Mucosa of descending colon (tissue), 3 donors: ENCODE data around the gene PCMTD2. TPM values are rescaled to one million over a fixed set of nuclear protein-coding genes. Genes with fewer than 3 reads are reported as not detected.

Experiments used
- ATAC-seq: fragments of 200-7000 bp; cut with Tn5 transposase; one replicate; pipeline ENCODE4 v1.9.1; 2020; ENCODE audit warnings: mild to moderate bottlenecking, moderate library complexity
- DNase-seq, 3 donors: peaks; one replicate each; pipeline ENCODE4 v3.0.0-alpha.2; 2020
- H3K36me3 ChIP-seq: fragments of 200-600 bp; one replicate; pipeline ENCODE4 v1.8.0; 2021; ENCODE audit warnings: low read depth, mild to moderate bottlenecking
- H3K4me1 ChIP-seq: fragments of 200-600 bp; one replicate; pipeline ENCODE4 v1.8.0; 2021; ENCODE audit warnings: low read depth, mild to moderate bottlenecking
- H3K4me3 ChIP-seq: fragments of 200-600 bp; one replicate; pipeline ENCODE4 v1.8.0; 2021; ENCODE audit warnings: mild to moderate bottlenecking
- H3K9me3 ChIP-seq: fragments of 200-600 bp; one replicate; pipeline ENCODE4 v1.8.0; 2021; ENCODE audit warnings: mild to moderate bottlenecking
- CTCF ChIP-seq: fragments of 200-600 bp; IDR thresholded peaks from one replicate; pipeline ENCODE4 v1.8.0; 2022; ENCODE audit warnings: antibody characterized with exemption, mild to moderate bottlenecking
- intact Hi-C, 2 donors: fragments of 100-400 bp; cut with DNase I in 1 of 2; cut with micrococcal nuclease in 1 of 2; formaldehyde crosslinking; loops; one replicate each; pipeline versions ENCODE4 v1.11.0 to v1.11.1; 2022; cut with DNase I, micrococcal nuclease
- total RNA-seq, 3 donors: library from RNA; stranded (reverse); fragmentation: NEBNext Ultra II Directional in 2 of 3; extraction: Animal tissue kit (Norgen Biotek cat#: 25700) in 2 of 3; gene quantifications; one replicate each; pipeline versions ENCODE4 v1.2.1 to v1.2.4, GENCODE V29; 2021 to 2023
- donor health status: DM: no; HTN: no; CAD: no; lungs with moderate emphysema.
- donor health status: DM: no; HTN: no; CAD: no.
- donor health status: DM: no; HTN: yes; CAD: no.

Gene PCMTD2
- total RNA-seq, 3 donors from 2014 or later, result 31.1 to 47.4 (median 34.9) TPM

GRCh38 chr20:64211874-64212658, 43.5 kb upstream of the PCMTD2 start:
- no peaks in the 10 kb centered on the region for H3K9me3 ChIP-seq
- H3K36me3 ChIP-seq, result no peaks in the 10 kb centered on the region
- intact Hi-C loops, result no loop called here
- H3K4me3 ChIP-seq, result no peak overlapping the region
- no peaks in the 10 kb centered on the region for H3K4me1 ChIP-seq
- ATAC-seq, result no peak
- no peak for TF ChIP-seq CTCF
- DNase-seq, result no peak

GRCh38 chr20:64212755-64213154, 42.8 kb upstream of the PCMTD2 start:
- no peaks in the 10 kb centered on the region for H3K4me1 ChIP-seq
- H3K9me3 ChIP-seq, result no peaks in the 10 kb centered on the region
- no peak for ATAC-seq
- intact Hi-C loops, result no loop called here
- no peak for DNase-seq
- no peaks in the 10 kb centered on the region for H3K36me3 ChIP-seq
- H3K4me3 ChIP-seq, result no peak overlapping the region
- no peak for TF ChIP-seq CTCF

GRCh38 chr20:64214113-64214512, 41.4 kb upstream of the PCMTD2 start:
- Histone ChIP-seq H3K36me3 (no peaks in the 10 kb centered on the region), H3K4me3 (no peak overlapping the region), H3K4me1 (no peaks in the 10 kb centered on the region), H3K9me3 (no peaks in the 10 kb centered on the region)
- intact Hi-C loops, result no loop called here
- DNase-seq (no peak), ATAC-seq (no peak)
- TF ChIP-seq CTCF, result no peak

GRCh38 chr20:64214952-64215351, 40.6 kb upstream of the PCMTD2 start:
- ATAC-seq, result no peak
- no peak for TF ChIP-seq CTCF
- Histone ChIP-seq H3K4me1 (no peaks in the 10 kb centered on the region), H3K36me3 (no peaks in the 10 kb centered on the region), H3K4me3 (no peak overlapping the region), H3K9me3 (no peaks in the 10 kb centered on the region)
- no peak for DNase-seq
- intact Hi-C loops, result no loop called here

GRCh38 chr20:64216036-64216435, 39.5 kb upstream of the PCMTD2 start:
- no peaks in the 10 kb centered on the region for H3K9me3 ChIP-seq
- intact Hi-C loops, result no loop called here
- no peak for ATAC-seq

More at GRCh38 chr20:64216036-64216435, 39.5 kb upstream of the PCMTD2 start:
- Histone ChIP-seq H3K36me3 (no peaks in the 10 kb centered on the region), H3K4me3 (no peak overlapping the region), H3K4me1 (no peaks in the 10 kb centered on the region)
- no peak for DNase-seq
- no peak for TF ChIP-seq CTCF
